Endothelial cell of umbilical vein (primary cell): ENCODE results near the gene ATP6V0C. TPM values are rescaled to one million over a fixed set of nuclear protein-coding genes. Genes with fewer than 3 reads are reported as not detected.
A peak's percentile ranks its signal among the peaks of the same experiment; 100 is the strongest.

Source experiments
- BruUV-seq: library from RNA; stranded (reverse); fragments of 400-500 nt; replicated peaks from 2 replicates; lab custom pipeline; 2021; lab: Mats Ljungman, UMichigan
- CTCF ChIA-PET: fragments of 300-600, 350-600 bp; sonication (Branson Sonifier 250); formaldehyde crosslinking; loops from one replicate; lab custom pipeline; 2021; ENCODE audit warnings: antibody characterized with exemption, inconsistent platforms; lab: Charles Lee
- POLR2A ChIA-PET: fragments of 300-600, 350-600 bp; sonication (Branson Sonifier 250); formaldehyde crosslinking; loops from one replicate; lab custom pipeline; 2021; ENCODE audit warnings: antibody characterized with exemption, inconsistent platforms; lab: Charles Lee
- DNase-seq: peaks from one replicate; pipeline ENCODE4 v3.0.0-alpha.2; 2011; ENCODE audit warnings: low read depth, low spot score
- FAIRE-seq: peaks from 2 replicates; lab custom pipeline; 2011; peaks lifted over from hg19 to GRCh38; lab: Jason Lieb, UNC
- H2AFZ ChIP-seq: 2 replicates; pipeline ENCODE4 v1.6.0; 2012; ENCODE audit warnings: low read depth, low read length, control low read depth, inconsistent platforms
- H3K27ac ChIP-seq: 2 replicates; pipeline ENCODE4 v1.5.1; 2011; ENCODE audit warnings: low read depth, mild to moderate bottlenecking, control low read depth, low read length, moderate library complexity; ENCODE audit not compliant: insufficient read depth
- H3K27me3 ChIP-seq, 2 experiments: 2 replicates each; pipeline versions ENCODE4 v1.6.0 to v1.6.1; 2011; ENCODE audit warnings: low read length in 2 of 2, mixed read lengths in 1 of 2; ENCODE audit not compliant: control insufficient read depth in 2 of 2, insufficient read depth in 2 of 2
- H3K36me3 ChIP-seq, 2 experiments: 2 replicates in 1 of 2; 3 replicates in 1 of 2; pipeline ENCODE4 v1.5.1; 2011; ENCODE audit warnings: low read length in 2 of 2, mild to moderate bottlenecking in 1 of 2, moderate library complexity in 1 of 2; ENCODE audit not compliant: control insufficient read depth in 2 of 2, insufficient read depth in 2 of 2; ENCODE audit errors: extremely low read depth in 1 of 2
- H3K4me1 ChIP-seq: 3 replicates; pipeline ENCODE4 v1.5.1; 2011; ENCODE audit warnings: mild to moderate bottlenecking, low read length; ENCODE audit not compliant: control insufficient read depth, insufficient read depth; ENCODE audit errors: extremely low read depth
- H3K4me2 ChIP-seq: 2 replicates; pipeline ENCODE4 v1.6.1; 2011; ENCODE audit warnings: low read length, control low read depth, mixed read lengths; ENCODE audit not compliant: insufficient read depth
- H3K4me3 ChIP-seq, 3 experiments: fragments of 200-600 bp in 1 of 3; sonication (generic), shearing (Covaris generic) in 1 of 3; replicated peaks in 1 of 3; 2 replicates each; pipeline ENCODE4 v1.5.1; 2011 to 2016; ENCODE audit warnings: control low read depth in 3 of 3, low read length in 3 of 3, mild to moderate bottlenecking in 2 of 3, inconsistent platforms in 1 of 3, low read depth in 1 of 3, moderate library complexity in 1 of 3; ENCODE audit not compliant: insufficient read depth in 1 of 3
- H3K79me2 ChIP-seq: 2 replicates; pipeline ENCODE4 v1.6.0; 2012; ENCODE audit warnings: low read length, inconsistent platforms; ENCODE audit not compliant: control insufficient read depth, insufficient read depth
- H3K9ac ChIP-seq: replicated peaks from 2 replicates; pipeline ENCODE3; 2011; ENCODE audit warnings: low read length, control low read depth; ENCODE audit not compliant: insufficient read depth; ENCODE audit errors: extremely low read depth
- H3K9me1 ChIP-seq: replicated peaks from 3 replicates; pipeline ENCODE4 v1.6.0; 2011; ENCODE audit warnings: mild to moderate bottlenecking, low read length; ENCODE audit not compliant: control insufficient read depth, insufficient read depth; ENCODE audit errors: extremely low read depth
- H3K9me3 ChIP-seq: replicated peaks from 2 replicates; pipeline ENCODE4 v1.5.1; 2012; ENCODE audit warnings: low read length, inconsistent platforms; ENCODE audit not compliant: control insufficient read depth, insufficient read depth
- H4K20me1 ChIP-seq: replicated peaks from 2 replicates; pipeline ENCODE3; 2011; ENCODE audit warnings: mild to moderate bottlenecking, low read length; ENCODE audit not compliant: control insufficient read depth, insufficient read depth; ENCODE audit errors: extremely low read depth
- FOS ChIP-seq: IDR thresholded peaks from 2 replicates; pipeline ENCODE4 v1.6.1; 2011; ENCODE audit warnings: mild to moderate bottlenecking, low read length, moderate library complexity, borderline replicate concordance; ENCODE audit not compliant: insufficient read depth
- JUN ChIP-seq: IDR thresholded peaks from 2 replicates; pipeline ENCODE4 v1.6.1; 2011; ENCODE audit warnings: borderline replicate concordance, low read depth; ENCODE audit not compliant: insufficient read length, insufficient read depth
- POLR2A ChIP-seq: IDR thresholded peaks from 2 replicates; pipeline ENCODE4 v1.6.1; 2012; ENCODE audit warnings: low read depth, mild to moderate bottlenecking, control low read depth, low read length
- POLR2AphosphoS5 ChIP-seq: IDR thresholded peaks from 2 replicates; pipeline ENCODE4 v1.6.1; 2012; ENCODE audit warnings: low read depth, mild to moderate bottlenecking, control low read depth, low read length, moderate library complexity; ENCODE audit not compliant: insufficient read depth
- dilution Hi-C: fragments of 300-500 bp; cut with MboI; formaldehyde crosslinking; loops from one replicate; pipeline ENCODE4 v1.15.0; 2019; ENCODE audit warnings: low sequenced_read_pairs; ENCODE audit not compliant: extremely low pct_ligation_motif_present
- intact Hi-C: fragments of 100-400 bp; cut with micrococcal nuclease; formaldehyde crosslinking; loops from one replicate; pipeline ENCODE4 v1.10.0; 2022
- polyA plus RNA-seq, 4 experiments: library from polyadenylated mRNA; depleted of rRNA in 3 of 4; stranded (reverse) in 3 of 4; unstranded in 1 of 4; fragments of >200 nt; gene quantifications; 2 replicates each; pipeline versions ENCODE4 v1.2.1 to v1.2.3, GENCODE V29; 2011 to 2012; ENCODE audit warnings: missing spikeins in 1 of 4
- total RNA-seq: library from RNA; stranded (reverse); gene quantifications from 2 replicates; pipeline ENCODE4 v1.2.3, GENCODE V29; 2021
- TF ChIP-seq, protein P1 (sequence below): IDR thresholded peaks from 2 replicates; pipeline ENCODE4 v1.6.1; 2011; ENCODE audit not compliant: insufficient read depth, insufficient read length

ATP6V0C gene
- total and polyA plus RNA-seq, 2 donors (not counting 3 experiments of a cell fraction or from before 2014, with no cell fraction given), result 146 to 194 TPM

DNA sequence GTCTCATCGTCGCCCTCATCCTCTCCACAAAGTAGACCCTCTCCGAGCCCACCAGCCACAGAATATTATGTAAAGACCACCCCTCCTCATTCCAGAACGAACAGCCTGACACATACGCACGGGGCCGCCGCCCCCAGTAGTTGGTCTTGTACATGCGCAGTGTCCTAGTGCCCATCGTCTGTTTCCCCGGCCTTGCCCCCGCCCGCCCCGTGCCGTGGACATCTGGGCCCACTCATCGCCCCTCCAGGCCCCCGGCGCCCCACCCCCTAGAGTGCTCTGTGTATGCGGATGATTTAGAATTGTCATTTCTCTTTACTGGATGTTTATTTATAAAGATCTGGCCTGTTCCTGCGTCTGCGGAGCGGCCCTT, 5.9 kb downstream of the ATP6V0C start:
- dilution Hi-C loops (no loop called here), intact Hi-C loops (no loop called here)
- H3K79me2 ChIP-seq, result peaks cover 57% of the 10 kb centered on the region
- H3K9ac ChIP-seq, result peak overlapping the region; percentile 30
- no peak overlapping the region for H3K4me3 ChIP-seq
- ChIA-PET POLR2A (interaction anchor here (0.6 to 1.4 kb wide), 5 partner anchors 9 to 364 kb away, joined by 3 to 6 read pairs (median 5); partner anchors contain the start of genes CCNF, CEMP1 and TRAF7), CTCF (interaction anchor here (0.7 kb wide), 1 partner anchor 12 kb away, joined by 3 read pairs; the partner anchor contains the start of gene CEMP1)
- H3K36me3 ChIP-seq, result peaks cover 7 to 13% of the 10 kb centered on the region in 2 experiments
- H3K9me3 ChIP-seq, result no peaks in the 10 kb centered on the region
- H2AFZ ChIP-seq, result no peak overlapping the region
- BruUV-seq, result no TSS peak
- FAIRE-seq (no peak), DNase-seq (no peak)
- no peaks in the 10 kb centered on the region for H3K9me1 ChIP-seq
- H3K27ac ChIP-seq, result peak overlapping the region; percentile 38
- H4K20me1 ChIP-seq, result peaks cover 2% of the 10 kb centered on the region
- no peak for TF ChIP-seq FOS
- no peak for TF ChIP-seq POLR2A
- no peak for TF ChIP-seq JUN
- H3K4me2 ChIP-seq, result no peak overlapping the region
- peaks cover 34% of the 10 kb centered on the region for H3K4me1 ChIP-seq
- H3K27me3 ChIP-seq, result no peaks in the 10 kb centered on the region

DNA sequence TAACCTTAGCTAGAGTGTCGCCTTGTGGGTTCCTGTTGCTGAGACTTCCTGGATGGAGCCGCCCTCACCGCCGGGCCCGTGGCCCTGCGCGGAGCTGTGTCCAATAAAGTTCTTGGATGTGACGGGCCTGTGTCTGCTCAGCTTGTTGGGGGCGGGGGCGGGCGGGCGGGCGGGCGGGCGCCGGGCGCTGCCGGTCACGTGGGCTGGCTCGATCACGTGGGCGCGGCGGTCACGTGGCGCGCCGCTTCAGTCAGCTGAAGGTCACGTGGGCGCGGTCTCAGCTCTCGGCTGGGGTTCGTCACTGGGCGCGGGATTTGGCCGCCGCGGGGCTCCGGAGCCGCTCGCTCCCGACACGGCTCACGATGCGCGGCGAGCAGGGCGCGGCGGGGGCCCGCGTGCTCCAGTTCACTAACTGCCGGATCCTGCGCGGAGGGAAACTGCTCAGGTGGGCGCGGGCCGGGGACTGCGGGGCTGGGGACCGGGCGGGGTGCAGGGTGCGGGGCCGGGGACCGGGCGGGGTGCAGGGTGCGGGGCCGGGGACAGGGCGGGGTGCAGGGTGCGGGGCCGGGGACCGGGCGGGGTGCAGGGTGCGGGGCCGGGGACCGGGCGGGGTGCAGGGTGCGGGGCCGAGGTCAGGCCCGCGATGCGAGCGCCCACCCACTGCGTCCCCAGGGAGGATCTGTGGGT, 6.5 kb downstream of the ATP6V0C start, which contains the start of gene AMDHD2:
Gene AMDHD2 (plus strand): TSS at position 275 of the 687 bp plus-strand sequence. CDS start 88 bp downstream, at position 363.
- H2AFZ ChIP-seq, result no peak within 1 kb of the TSS
- H3K4me3 ChIP-seq, result peak within 1 kb of the TSS; percentile 48 to 59 (median 55)
- CTCF ChIA-PET, result interaction anchor here (0.7 to 1.0 kb wide), 3 partner anchors 11 to 19 kb away, joined by 3 read pairs; partner anchors contain the start of gene CEMP1
- H3K27ac ChIP-seq, result peak within 1 kb of the TSS; percentile 38
- BruUV-seq, result no TSS peak
- H3K9ac ChIP-seq, result peak within 1 kb of the TSS; percentile 72
- POLR2A ChIA-PET, result interaction anchor here (0.6 to 1.4 kb wide), 5 partner anchors 9 to 365 kb away, joined by 3 to 6 read pairs (median 5); partner anchors contain the start of genes CCNF, CEMP1 and TRAF7
- intact Hi-C loops (no loop called here), dilution Hi-C loops (no loop called here)
- peaks cover 52% of the 10 kb centered on the region for H3K79me2 ChIP-seq
- peak; percentile 84 for DNase-seq
- H3K9me3 ChIP-seq, result no peaks in the 10 kb centered on the region
- H3K4me1 ChIP-seq, result peaks cover 30% of the 10 kb centered on the region
- TF ChIP-seq FOS (no peak), POLR2A (peak; percentile 84), POLR2AphosphoS5 (peak; percentile 98)
- TF ChIP-seq, protein P1, sequence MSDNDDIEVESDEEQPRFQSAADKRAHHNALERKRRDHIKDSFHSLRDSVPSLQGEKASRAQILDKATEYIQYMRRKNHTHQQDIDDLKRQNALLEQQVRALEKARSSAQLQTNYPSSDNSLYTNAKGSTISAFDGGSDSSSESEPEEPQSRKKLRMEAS, result peak; percentile 99
- H3K9me1 ChIP-seq, result no peaks in the 10 kb centered on the region
- peak within 1 kb of the TSS; percentile 71 for H3K4me2 ChIP-seq
- H4K20me1 ChIP-seq, result peaks cover 2% of the 10 kb centered on the region
- peak; percentile 62 for FAIRE-seq
- H3K27me3 ChIP-seq, result no peaks in the 10 kb centered on the region
- H3K36me3 ChIP-seq, result peaks cover 7 to 15% of the 10 kb centered on the region in 2 experiments
